Eye (tissue), 1 donor: ENCODE results near the gene MYO15B.

Experiments
- DNase-seq: peaks from one replicate; pipeline ENCODE4 v3.0.0-alpha.2; 2015

MYO15B gene

GRCh38 chr17:75641343-75641742 is 53.7 kb downstream of the MYO15B start:
- DNase-seq: no peak

GRCh38 chr17:75642182-75642783 is 54.7 kb downstream of the MYO15B start:
- no peak for DNase-seq

- no peak for DNase-seq
These were observed 55.4 kb downstream of the MYO15B start for GRCh38 chr17:75642784-75643642.

GRCh38 chr17:75643643-75644017 is 56.0 kb downstream of the MYO15B start:
- DNase-seq: no peak

GRCh38 chr17:75645501-75645888 is 57.9 kb downstream of the MYO15B start:
- DNase-seq: no peak

GRCh38 chr17:75645889-75646637 is 58.5 kb downstream of the MYO15B start:
- DNase-seq: no peak

GRCh38 chr17:75646638-75646992 is 59.0 kb downstream of the MYO15B start:
- DNase-seq: no peak

GRCh38 chr17:75647061-75647460 is 59.5 kb downstream of the MYO15B start:
- no peak for DNase-seq

- no peak for DNase-seq
These were observed 60.3 kb downstream of the MYO15B start for GRCh38 chr17:75647921-75648320.

GRCh38 chr17:75649687-75650086 is 62.1 kb downstream of the MYO15B start:
- DNase-seq: no peak

GRCh38 chr17:75650874-75651273 is 63.3 kb downstream of the MYO15B start:
- DNase-seq: no peak

- no peak for DNase-seq
These were observed 64.7 kb downstream of the MYO15B start for GRCh38 chr17:75652341-75652740.

GRCh38 chr17:75652934-75653549 is 65.4 kb downstream of the MYO15B start:
- DNase-seq: peak; percentile 56

- DNase-seq: no peak
These were observed 66.6 kb downstream of the MYO15B start for GRCh38 chr17:75654176-75654575.

- no peak for DNase-seq
These were observed 70.6 kb downstream of the MYO15B start for GRCh38 chr17:75658237-75658636.

- DNase-seq: no peak
These were observed 73.9 kb downstream of the MYO15B start for GRCh38 chr17:75661531-75661930.

GRCh38 chr17:75662511-75662910 is 74.9 kb downstream of the MYO15B start:
- no peak for DNase-seq

GRCh38 chr17:75664099-75664549 is 76.5 kb downstream of the MYO15B start:
- no peak for DNase-seq

GRCh38 chr17:75665981-75666380 is 78.4 kb downstream of the MYO15B start:
- no peak for DNase-seq

- DNase-seq: peak; percentile 100
These were observed 79.6 kb downstream of the MYO15B start, which contains the start of the genes RECQL5 and SAP30BP for GRCh38 chr17:75666959-75667790. Gene RECQL5 (minus strand): TSS chr17:75667154. CDS start chr17:75666557, 597 bp downstream. Gene SAP30BP (plus strand): TSS chr17:75667338. CDS start chr17:75667373, 35 bp downstream.

- DNase-seq: no peak
These were observed 80.2 kb downstream of the MYO15B start for GRCh38 chr17:75667825-75668224.

GRCh38 chr17:75668489-75668888 is 80.9 kb downstream of the MYO15B start:
- no peak for DNase-seq
